HG03521 (cell line): ENCODE results near the gene ALOX12B.

Experiments
- ATAC-seq: cut with Tn5 transposase; IDR thresholded peaks from one replicate; pipeline ENCODE4 v1.9.1; 2021; ENCODE audit warnings: mild to moderate bottlenecking, moderate library complexity; ENCODE audit not compliant: unreplicated experiment

The ALOX12B gene

DNA sequence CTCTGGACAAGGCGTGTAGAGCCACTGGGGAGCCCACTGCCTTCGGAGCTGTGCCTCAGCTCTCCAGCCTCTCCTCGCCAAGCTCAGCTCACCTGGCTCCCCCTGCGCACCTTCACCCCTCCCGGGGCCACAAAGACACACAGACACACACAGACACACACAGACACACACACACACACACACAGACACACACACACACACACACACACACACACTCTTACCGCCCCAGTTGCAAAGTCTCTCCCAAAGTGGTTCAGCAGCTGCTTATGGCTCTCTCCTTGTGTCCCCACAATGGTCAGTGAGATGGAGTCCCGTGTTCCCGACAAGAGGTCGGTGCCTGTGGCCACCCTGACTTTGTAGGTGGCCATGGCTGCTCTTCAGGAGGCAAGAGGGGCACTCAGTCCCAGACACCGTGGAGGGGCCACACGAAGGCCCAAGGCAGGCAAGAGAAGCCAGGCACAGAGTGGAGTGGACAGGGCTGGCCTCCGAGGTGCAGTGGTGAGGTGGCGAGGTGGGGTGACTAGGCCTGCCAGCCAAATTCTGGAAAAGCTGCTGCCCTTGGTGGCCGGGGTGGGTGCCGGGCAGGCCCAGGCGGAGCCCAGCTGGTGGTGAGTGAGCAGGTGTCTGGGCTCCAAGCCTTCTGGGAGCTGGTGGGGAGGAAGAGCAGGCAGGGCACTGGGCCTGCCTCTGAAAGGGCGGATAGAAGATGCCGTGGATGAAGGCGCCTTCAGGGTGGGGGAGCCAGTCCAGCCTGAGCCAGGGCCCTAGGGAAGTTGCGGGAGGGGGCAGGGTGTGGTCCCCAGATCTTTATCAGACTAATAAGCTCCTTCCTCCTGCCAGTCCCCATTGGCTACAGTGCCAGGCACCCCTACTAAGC, at the start of gene ALOX12B:
TSS of gene ALOX12B (minus strand) at position 642 of the 877 bp plus-strand sequence. CDS start at position 368, 274 bp downstream.
- no peak for ATAC-seq

DNA sequence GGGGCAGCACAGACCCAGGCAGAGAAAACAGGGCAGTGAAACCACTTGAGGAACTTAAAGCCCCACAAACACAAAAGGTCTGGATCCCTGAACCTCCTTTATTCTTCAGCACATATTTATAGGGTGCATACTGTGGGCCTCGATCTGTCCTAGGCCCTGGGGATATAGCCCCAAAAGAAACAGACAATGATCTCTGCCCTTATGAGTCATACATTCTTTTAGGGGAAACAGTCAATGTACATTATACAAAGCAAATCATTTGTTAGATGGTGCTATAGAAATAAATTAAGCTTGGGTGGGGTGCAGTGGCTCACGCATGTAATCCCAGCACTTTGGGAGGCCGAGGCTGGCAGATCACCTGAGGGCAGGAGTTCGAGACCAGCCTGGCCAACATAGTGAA, 46.4 kb upstream of the ALOX12B start:
- no peak for ATAC-seq

DNA sequence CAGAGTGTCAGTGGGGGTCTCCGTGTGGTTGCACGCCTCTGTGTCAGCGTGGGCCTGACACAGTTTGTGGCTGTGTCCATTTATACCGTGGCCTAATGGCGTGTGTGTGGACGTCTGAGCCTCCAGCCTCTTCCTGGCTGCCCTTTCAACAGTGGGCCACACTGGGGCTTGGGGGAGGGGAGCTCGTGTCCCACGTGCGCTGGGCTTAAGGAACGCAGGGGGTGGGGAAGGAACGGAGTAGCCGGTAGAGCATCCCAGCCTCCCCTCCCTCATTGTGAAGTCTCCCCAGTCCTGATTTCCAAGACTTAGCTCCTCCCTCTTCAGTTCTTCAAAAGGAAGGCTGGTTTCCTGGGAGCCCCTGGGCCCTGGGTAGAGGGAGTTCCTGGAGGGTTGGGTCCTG, 45.9 kb upstream of the ALOX12B start:
- ATAC-seq: no peak

DNA sequence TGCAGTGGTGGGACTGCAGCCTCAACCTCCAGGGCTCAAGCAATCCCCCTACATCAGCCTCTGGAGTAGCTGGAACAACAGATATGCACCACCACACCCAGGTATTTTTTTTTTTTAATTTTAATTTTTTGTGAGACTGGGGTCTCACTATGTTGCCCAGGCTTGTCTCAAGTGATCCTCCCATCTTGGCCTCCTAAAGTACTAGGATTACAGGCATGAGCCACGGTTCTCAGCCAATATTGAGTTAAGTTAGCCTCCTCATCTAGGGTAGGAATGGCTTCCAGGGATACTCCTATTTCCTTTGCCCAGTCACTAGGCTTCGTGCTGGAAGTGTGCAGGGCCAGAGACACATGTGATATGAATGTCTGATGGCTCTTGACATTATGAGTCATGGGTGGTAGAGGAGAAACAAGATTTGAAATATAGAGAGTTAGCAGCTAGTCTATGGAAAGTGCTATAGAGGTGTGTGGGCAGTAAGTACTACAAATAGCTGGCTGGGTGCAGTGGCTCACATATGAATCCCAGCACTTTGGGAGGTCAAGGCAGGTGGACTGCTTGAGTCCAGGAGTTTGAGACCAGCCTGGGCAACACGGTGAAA, 44.4 kb upstream of the ALOX12B start:
- ATAC-seq: no peak

DNA sequence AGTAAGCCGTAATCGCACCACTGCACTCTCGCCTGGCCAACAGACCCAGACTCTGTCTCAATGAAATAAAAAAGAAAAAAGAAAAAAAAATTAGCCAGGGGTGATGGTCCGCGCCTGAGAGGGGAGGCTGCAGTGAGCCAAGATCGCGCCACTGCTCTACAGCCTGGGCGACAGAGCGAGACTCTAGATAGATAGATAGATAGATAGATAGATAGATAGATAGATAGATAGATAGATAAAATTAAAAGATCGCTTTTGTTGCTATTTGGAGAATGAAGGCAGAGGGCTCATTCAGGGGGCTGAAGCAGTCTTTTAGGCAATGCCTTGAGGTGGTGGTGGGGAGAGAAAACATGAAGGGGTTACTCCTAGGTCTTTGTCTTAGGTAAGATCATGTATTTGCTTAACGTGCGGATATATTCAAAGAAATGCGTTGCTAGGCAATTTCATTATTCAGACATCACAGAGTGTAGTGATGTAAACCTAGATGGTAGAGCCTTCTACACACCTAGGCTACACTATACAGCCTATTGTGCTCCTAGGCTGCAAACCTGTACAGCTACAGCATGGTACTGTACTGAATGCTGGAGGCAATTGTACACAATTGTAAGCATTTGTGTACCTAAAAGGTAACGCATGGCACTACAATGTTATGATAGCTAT, 40.7 kb upstream of the ALOX12B start:
- no peak for ATAC-seq

DNA sequence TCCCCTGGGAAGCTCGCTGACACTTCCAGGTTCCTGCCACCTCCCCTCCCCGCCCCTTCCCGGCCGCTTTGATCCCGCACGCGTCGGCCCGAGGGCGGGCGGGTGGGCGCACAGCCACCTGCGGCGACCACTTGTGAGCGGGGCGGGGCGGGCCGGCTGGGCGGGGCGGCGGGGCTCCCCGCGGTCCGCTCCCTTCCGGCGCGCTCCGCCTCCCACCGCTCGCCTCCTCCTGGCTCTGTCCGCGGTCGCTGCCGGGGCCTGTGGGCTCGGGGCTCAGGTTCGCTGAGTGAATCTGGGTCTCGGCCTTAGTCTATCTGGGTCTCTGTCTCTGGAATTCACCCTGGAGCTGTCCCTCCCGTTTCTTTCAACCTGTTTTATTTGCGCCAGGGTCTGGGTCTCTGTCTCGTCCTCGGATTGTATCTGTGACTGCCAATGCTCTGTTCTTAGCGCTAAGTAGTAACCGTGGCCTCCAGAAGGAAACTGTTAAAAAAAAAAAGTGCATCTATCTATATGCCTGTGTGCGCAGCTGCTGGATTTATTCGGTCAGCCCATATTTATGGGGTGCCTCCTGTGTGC, 39.1 kb upstream of the ALOX12B start:
- ATAC-seq: no peak

DNA sequence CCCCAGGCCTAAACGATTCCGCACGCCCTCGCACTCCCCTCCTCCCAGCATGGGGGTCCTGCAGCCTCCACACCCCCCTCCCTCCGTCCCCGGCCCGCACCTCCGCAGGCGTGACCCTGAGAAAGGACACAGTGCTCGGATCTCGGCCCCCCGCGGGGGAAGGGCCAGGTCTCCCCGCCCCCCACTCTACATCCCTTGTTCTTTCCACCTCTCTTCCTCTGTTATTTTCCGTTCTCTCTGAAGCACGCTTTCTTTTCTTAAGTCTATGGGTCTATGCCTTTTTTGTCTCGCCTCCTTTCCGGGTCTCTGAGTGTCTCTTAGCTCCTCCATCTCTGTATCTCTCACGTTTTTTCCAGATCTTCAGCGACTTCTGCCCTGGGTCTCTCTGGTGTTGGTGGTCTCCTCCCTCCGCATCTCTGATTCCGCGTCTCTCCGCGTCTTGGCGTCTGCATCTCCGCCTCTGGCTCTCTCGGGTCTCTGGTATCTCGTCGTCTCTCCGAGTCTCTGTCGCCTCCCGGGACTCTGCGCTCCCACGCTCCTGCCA, 38.5 kb upstream of the ALOX12B start:
- no peak for ATAC-seq

DNA sequence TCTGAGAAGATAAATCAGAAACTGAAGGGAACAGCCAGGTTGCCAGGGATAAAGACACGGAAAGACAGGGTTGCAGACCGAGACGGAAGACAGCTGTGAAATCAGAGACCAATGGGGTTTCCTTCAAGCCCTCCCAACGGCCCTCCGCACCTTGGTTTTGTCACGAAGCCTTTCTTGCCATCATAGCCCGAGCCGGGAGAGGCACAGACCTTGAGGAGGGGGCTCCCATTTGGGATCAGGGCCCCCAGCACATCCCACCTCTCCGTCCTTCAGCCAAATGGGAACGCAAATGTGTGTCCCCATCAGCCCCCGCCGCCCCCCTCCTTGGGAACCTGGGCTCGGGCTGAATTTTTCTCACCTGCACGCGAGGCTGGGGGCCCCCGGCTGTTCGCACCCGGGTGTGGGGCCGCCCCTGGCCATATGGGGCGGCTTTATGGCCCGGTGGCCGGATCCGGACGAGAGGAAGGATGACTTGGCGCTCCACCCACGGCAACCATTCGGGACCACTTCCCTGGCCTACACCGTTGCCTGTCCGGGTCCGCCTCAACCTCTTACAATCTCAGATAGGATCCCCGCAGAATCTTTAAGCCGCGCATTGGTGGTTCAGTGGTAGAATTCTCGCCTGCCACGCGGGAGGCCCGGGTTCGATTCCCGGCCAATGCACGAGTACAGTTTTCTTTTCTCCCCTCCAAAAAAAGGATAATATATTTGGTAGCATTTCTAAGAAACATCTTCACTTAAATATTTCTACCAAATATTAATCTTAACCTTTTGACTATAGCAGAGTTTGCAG, 37.8 kb upstream of the ALOX12B start:
- no peak for ATAC-seq

DNA sequence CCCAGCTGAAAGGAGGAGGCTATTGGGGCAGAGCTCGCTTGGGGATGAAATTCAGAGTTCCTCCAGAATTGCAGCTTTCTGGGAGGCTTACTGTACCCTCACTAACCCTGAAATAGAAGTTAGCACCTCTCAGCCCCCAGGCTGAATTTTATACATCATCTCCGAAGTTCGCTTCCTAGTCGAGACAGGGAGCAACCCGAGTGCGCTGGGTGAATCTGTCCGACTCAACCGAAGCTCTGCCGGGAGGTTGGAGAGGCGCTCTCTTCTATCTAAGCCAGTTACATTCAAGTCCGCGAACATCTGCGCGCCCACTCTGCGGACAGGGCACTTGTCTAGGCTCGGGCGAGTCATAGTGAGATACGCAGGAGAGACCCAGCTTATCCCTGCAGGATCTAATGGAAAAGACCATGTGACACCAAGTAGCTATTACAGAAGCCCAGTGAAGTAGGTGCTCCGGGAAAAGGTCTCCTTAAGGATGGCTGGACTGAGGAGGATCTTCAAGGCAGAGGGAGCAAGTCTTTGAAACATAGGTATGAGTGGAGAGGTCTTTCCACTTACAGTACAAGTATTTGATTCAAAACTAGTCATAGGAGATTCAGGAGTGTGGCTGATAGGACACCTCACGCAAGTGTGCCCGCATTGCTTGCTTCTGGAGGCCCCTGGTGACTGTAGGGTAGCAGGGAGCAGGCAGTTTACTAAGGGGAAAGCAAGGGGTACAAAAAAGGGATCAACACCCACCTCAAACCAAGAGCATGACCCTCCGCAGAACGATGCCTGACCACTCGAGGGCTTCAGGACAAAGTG, 37.0 kb upstream of the ALOX12B start:
- no peak for ATAC-seq

DNA sequence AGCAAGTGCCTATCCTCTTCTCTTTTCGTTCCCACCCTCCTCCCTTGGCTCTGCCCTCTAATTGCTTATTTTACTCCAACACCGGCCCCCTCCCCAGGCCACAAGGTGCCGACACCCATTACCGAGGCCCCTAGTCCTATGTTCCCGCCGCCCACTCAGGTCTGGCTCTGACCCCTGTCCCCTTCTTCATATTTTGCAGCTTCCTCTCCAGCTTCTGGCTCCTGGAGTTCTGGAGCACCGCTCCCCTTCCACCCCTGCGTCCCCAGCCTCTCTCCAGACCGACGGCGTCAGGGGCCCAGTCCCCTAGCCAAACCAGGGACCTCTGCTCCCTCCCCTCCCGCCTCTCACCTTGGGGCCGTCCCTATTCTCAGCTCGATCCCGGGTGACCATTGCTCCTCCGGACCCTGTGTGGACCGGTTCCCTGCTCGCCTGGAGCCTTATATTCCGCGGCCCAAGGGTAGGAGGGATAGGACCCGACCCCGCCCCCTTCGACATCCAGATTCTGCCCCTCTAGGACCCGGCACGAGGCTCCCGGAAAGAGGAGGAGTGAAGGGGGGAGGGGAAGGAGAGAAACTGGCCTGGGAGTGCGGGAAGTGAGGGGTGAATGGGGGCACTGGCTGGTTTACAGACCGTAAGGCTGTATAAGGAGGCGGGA, 36.3 kb upstream of the ALOX12B start, which contains the start of gene HES7:
TSS of gene HES7 (minus strand) at position 412 of the 655 bp plus-strand sequence. CDS start at position 390, 22 bp downstream.
- no peak for ATAC-seq

DNA sequence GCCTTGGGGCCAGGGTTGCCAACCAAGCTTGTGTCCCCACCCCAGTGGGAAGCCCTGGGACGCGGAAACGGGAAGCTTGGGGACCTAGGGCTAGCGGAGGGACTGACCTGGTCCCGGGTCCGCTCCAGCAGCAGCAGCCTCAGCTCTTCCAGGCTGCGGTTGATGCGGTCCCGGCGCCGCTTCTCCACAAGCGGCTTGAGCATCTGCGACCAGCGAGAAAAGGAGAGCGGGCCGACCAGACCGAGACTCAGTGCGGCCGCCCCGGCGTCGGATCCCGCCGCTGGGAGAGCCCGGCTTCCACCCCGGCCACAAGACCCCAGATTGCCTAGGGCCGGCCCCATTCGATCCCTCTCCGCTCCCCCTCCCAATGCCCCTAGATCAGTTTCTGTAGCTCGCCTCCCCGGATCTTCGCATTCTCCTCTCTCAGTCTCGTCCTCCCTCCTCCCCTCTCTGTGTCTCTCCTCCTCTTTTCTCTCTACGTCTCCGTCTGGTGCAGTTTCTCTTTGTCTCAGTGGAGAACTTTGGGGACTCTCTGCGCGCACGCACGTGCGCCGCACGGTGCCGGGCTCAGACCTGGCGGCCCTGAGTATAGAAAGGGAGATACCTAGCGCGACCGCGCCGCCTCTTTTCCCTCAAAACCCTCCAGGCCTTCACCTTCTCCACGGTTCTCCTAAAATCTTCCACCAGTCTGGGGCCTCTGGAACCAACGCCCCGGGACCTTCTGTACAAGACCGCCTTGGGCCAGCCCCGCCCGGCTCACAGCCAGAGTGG, 35.6 kb upstream of the ALOX12B start:
- no peak for ATAC-seq

DNA sequence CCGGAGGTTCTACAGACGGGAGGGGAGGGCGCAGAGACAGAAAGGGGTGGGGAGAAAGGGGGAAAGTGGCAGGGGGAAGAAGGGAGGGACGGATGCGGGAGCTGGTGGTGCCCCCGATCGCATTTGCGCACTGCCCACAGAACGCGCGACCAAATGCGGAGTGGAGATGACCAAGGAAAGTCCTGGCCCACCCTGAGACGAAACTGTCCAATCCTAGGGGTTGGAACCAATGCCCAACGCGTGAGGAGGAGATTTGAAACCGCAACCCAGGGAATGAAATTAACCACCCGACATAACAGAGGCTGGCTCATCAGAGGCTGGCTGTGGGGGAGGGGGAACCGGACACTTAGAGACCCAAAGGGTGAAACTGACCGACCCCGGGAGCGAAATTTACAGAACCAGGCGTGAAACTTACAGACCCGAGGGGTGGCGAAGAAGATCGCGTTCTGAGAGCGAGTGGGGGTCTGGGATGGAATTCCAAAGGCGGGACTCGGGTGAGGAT, 35.0 kb upstream of the ALOX12B start:
- no peak for ATAC-seq

DNA sequence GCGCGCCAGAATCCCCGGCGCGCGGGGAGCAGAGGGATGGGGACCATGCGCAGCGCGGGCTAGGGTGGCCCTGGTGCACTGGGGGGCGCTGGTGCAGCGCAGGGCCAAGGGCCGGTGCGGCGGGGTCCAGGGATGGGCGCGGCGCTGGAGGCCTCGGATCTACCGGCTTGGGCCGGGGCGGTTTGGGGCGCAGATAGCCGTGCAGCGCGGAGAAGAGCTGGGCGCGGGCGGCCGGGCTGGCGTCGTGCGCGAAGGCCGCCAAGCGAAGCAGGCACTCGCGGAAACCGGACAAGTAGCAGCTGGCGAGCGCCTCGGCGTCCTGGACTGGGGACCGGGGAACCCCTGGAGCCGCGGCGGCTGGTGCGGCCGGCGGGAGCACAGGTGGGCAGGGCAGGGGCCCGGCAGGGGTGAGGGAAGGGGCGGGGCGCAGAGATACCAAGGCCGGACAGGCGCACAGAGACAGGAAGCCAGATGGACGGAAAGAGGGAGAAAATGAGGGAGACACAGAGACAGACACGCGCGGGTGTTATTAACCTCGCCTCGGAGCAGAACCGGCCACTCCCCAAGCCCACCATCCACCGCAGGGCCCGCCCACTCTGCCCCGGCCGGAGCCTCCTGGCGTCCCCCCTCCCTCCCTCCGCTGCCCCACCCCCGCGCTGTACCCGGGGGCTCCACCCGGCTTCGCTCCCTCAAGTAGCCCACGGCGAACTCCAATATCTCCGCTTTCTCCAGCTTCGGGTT, 34.3 kb upstream of the ALOX12B start:
- ATAC-seq: no peak

DNA sequence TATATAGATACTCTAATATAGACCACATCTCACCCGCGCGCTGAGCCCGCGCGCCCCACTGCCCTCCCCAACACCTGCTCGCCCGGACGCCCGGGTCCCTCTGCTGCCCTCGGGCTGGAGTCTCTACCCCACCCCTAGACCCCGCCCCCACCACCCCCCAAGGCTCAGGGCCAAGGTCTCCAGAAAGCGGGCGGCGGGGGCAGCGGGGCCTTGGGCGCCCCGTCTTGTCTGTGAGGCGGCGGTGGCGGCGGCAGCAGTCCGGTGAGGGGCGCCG, 33.8 kb upstream of the ALOX12B start:
- ATAC-seq: no peak

DNA sequence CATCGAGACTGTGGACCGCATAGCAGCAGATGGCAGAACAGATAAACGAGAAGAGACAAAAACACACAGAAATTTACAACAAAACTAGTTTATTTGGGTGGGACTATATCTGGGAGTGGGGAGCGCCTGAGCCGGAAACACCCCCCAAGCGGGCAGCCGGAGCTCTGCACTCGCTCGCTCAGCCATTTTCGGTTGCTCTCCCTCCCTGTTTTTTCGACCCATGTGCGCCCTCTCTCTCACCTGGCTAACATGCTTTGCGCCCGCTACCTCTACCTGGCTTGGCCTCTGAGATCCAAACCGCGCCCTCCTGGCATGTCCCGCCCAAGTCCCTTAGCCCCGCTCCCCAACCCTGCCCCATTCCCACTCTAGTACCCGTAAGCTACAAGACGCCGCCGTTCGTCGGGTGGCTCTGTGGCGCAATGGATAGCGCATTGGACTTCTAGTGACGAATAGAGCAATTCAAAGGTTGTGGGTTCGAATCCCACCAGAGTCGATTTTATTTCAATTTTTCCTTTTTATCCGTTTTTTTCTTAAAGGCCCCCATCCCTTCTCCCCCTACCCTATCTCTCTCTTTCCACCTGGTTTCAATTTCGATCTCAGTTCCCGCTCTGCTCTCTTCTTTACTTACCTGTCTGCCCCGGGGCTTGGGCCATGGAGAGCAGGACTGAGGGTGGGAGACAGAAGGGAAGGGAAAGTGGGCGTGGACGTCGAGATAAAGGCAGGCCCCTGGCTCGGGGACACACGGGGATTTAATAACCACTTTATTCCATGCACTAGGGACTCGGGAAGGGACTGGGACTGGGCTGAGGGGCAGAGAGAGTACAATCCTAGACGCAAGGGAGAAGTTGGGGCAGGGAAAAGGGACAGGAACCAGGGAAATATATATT, 33.2 kb upstream of the ALOX12B start:
- no peak for ATAC-seq
